Activated effector memory CD4-positive, alpha-beta T cell treated with anti-CD3 and anti-CD28 coated beads, Interleukin-2, amount 50 U/mL, for 16 hours (primary cell): ENCODE results near the gene KCNG2.
"Not testable (repeated sequence)": the region's sequence is repeated elsewhere in the genome, so short reads cannot be mapped to it uniquely, and the experiment has no call there.

ENCODE experiments used
- DNase-seq: peaks from one replicate; pipeline ENCODE4 v3.0.0-alpha.2; 2020

KCNG2 gene

GRCh38 chr18:79797518-79798345, at the start of gene KCNG2:
Gene KCNG2 (plus strand): TSS chr18:79797938. CDS start chr18:79863668, 65,730 bp downstream.
- no peak for DNase-seq

- DNase-seq: peak; percentile 54
Observed at GRCh38 chr18:79748321-79749180, 49.2 kb upstream of the KCNG2 start.

GRCh38 chr18:79749251-79750191, 48.2 kb upstream of the KCNG2 start:
- peak; percentile 27 for DNase-seq

- peak; percentile 39 for DNase-seq
Observed at GRCh38 chr18:79750980-79751571, 46.7 kb upstream of the KCNG2 start.

- peak; percentile 50 for DNase-seq
Observed at GRCh38 chr18:79751918-79752578, 45.7 kb upstream of the KCNG2 start.

- not testable (repeated sequence) for DNase-seq
Observed at GRCh38 chr18:79752946-79753345, 44.8 kb upstream of the KCNG2 start.

- peak; percentile 50 for DNase-seq
Observed at GRCh38 chr18:79753391-79753851, 44.3 kb upstream of the KCNG2 start.

GRCh38 chr18:79754022-79754761, 43.5 kb upstream of the KCNG2 start:
- DNase-seq: peak; percentile 46

- DNase-seq: peak; percentile 58
Observed at GRCh38 chr18:79754831-79755351, 42.8 kb upstream of the KCNG2 start.

- peak; percentile 55 for DNase-seq
Observed at GRCh38 chr18:79755496-79756142, 42.1 kb upstream of the KCNG2 start.

- DNase-seq: peak; percentile 45
Observed at GRCh38 chr18:79756143-79756500, 41.6 kb upstream of the KCNG2 start.

GRCh38 chr18:79756826-79757225, 40.9 kb upstream of the KCNG2 start:
- peak; percentile 46 for DNase-seq

GRCh38 chr18:79760348-79760747, 37.4 kb upstream of the KCNG2 start:
- DNase-seq: no peak

- DNase-seq: peak; percentile 2
Observed at GRCh38 chr18:79760881-79761280, 36.9 kb upstream of the KCNG2 start.

- peak; percentile 33 for DNase-seq
Observed at GRCh38 chr18:79763407-79763806, 34.3 kb upstream of the KCNG2 start.

GRCh38 chr18:79764131-79764530, 33.6 kb upstream of the KCNG2 start:
- DNase-seq: peak; percentile 21

GRCh38 chr18:79765491-79766245, 32.1 kb upstream of the KCNG2 start:
- DNase-seq: peak; percentile 24

- peak; percentile 42 for DNase-seq
Observed at GRCh38 chr18:79766308-79766707, 31.4 kb upstream of the KCNG2 start.

GRCh38 chr18:79768745-79769144, 29.0 kb upstream of the KCNG2 start:
- no peak for DNase-seq
